HepG2 (cell line): ENCODE measurements around the gene SLAMF8.

ENCODE experiments used
- CENPX ChIP-seq: sonication (generic); formaldehyde crosslinking; IDR thresholded peaks from 2 replicates; pipeline ENCODE4 v1.9.0; 2021; ENCODE audit warnings: mild to moderate bottlenecking, missing genetic modification reagents, moderate library complexity
- CTCF ChIP-seq: sonication (generic); formaldehyde crosslinking; IDR thresholded peaks from 2 replicates; pipeline ENCODE4 v1.5.0; 2020; ENCODE audit warnings: mild to moderate bottlenecking, missing genetic modification reagents, moderate library complexity
- FOXO1 ChIP-seq: sonication (generic); formaldehyde crosslinking; IDR thresholded peaks from 2 replicates; pipeline ENCODE4 v1.4.0; 2020; ENCODE audit warnings: missing genetic modification reagents
- MTF1 ChIP-seq: sonication (generic); formaldehyde crosslinking; IDR thresholded peaks from 2 replicates; pipeline ENCODE4 v1.5.0; 2020; ENCODE audit warnings: missing genetic modification reagents
- NBN ChIP-seq: fragments of 450-650 bp; conservative IDR thresholded peaks from 2 replicates; pipeline ENCODE4 v1.6.1; 2017
- RAD51 ChIP-seq: fragments of 450-650 bp; IDR thresholded peaks from 2 replicates; pipeline ENCODE4 v1.6.1; 2016; ENCODE audit warnings: borderline replicate concordance
- STAT6 ChIP-seq: sonication (generic); formaldehyde crosslinking; IDR thresholded peaks from 2 replicates; pipeline ENCODE4 v1.4.0; 2020; ENCODE audit warnings: missing genetic modification reagents, mild to moderate bottlenecking, borderline replicate concordance
- ZNF512 ChIP-seq: sonication (generic); formaldehyde crosslinking; IDR thresholded peaks from 2 replicates; pipeline ENCODE4 v1.4.0; 2020; ENCODE audit warnings: mild to moderate bottlenecking, missing genetic modification reagents
- ZNF567 ChIP-seq: sonication (generic); formaldehyde crosslinking; IDR thresholded peaks from 2 replicates; pipeline ENCODE4 v1.8.1; 2023; ENCODE audit warnings: mild to moderate bottlenecking, missing genetic modification reagents, borderline replicate concordance
- ZNF776 ChIP-seq: sonication (generic); formaldehyde crosslinking; IDR thresholded peaks from 2 replicates; pipeline ENCODE4 v1.4.0; 2020; ENCODE audit warnings: mild to moderate bottlenecking, missing genetic modification reagents

- TF ChIP-seq ZNF512 (CRISPR knock-in tag) (no peak), STAT6 (no peak), ZNF567 (CRISPR knock-in tag) (no peak), ZNF776 (no peak), CTCF (CRISPR knock-in tag) (no peak), CENPX (no peak), NBN (no peak), MTF1 (no peak), FOXO1 (no peak), RAD51 (no peak)
Observed at GRCh38 chr1:159847231-159847630, 20.6 kb downstream of the SLAMF8 start.
